ENCODE measurements around the gene POR. TPM values are rescaled to one million over a fixed set of nuclear protein-coding genes. Genes with fewer than 3 reads are reported as not detected.

The POR gene
- total RNA-seq, 1 donor from 2014 or later = 62.2 TPM

DNA sequence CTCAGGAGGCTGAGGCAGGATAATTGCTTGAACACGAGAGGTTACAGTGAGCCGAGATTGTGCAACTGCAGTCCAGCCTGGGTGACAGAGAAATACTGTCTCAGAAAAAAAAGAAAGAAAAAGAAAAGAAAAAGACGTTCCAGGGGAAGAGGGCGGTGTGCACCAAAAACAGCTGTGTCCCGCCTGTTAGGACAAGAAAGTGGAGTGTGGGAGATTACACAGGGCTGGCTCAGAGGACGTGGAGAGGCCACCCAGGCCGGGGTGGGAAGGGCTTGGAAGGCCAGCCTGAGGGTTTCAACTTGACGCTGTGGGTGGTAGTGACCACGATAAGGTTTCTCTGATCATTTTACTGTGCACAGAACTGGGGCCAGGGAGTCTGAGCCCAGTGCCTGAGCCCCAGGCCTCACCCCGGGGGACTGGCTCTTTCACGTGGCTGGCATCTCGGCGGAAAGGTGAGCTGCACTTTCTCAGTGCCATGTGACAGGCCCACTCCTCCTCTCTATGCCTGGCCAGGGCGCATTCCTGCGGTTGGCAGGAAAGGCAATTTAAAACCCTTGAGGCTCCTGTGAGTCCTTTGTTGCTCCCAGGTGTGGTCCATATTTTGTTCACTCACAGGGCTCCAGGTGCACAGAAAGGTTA is 22.2 kb upstream of the POR start:
- no peak overlapping the region for H3K27ac Mint-ChIP-seq (ENCODE audit: unreplicated experiment)
- DNase-seq (ENCODE audit: low spot score) = no peak
- H3K36me3 Mint-ChIP-seq (ENCODE audit: low read depth) = peaks cover 6% of the 10 kb centered on the region
- no peak overlapping the region for H3K4me3 Mint-ChIP-seq (ENCODE audit: unreplicated experiment)
- H3K27me3 Mint-ChIP-seq (ENCODE audit: low read depth) = no peaks in the 10 kb centered on the region
- H3K9me3 Mint-ChIP-seq (ENCODE audit: low read depth) = no peaks in the 10 kb centered on the region
- TF ChIP-seq, protein P1, sequence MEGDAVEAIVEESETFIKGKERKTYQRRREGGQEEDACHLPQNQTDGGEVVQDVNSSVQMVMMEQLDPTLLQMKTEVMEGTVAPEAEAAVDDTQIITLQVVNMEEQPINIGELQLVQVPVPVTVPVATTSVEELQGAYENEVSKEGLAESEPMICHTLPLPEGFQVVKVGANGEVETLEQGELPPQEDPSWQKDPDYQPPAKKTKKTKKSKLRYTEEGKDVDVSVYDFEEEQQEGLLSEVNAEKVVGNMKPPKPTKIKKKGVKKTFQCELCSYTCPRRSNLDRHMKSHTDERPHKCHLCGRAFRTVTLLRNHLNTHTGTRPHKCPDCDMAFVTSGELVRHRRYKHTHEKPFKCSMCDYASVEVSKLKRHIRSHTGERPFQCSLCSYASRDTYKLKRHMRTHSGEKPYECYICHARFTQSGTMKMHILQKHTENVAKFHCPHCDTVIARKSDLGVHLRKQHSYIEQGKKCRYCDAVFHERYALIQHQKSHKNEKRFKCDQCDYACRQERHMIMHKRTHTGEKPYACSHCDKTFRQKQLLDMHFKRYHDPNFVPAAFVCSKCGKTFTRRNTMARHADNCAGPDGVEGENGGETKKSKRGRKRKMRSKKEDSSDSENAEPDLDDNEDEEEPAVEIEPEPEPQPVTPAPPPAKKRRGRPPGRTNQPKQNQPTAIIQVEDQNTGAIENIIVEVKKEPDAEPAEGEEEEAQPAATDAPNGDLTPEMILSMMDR (IDR thresholded peaks at IDR 0.05) = no peak
- peaks cover 15% of the 10 kb centered on the region for H3K4me1 Mint-ChIP-seq (ENCODE audit: low read depth)

DNA sequence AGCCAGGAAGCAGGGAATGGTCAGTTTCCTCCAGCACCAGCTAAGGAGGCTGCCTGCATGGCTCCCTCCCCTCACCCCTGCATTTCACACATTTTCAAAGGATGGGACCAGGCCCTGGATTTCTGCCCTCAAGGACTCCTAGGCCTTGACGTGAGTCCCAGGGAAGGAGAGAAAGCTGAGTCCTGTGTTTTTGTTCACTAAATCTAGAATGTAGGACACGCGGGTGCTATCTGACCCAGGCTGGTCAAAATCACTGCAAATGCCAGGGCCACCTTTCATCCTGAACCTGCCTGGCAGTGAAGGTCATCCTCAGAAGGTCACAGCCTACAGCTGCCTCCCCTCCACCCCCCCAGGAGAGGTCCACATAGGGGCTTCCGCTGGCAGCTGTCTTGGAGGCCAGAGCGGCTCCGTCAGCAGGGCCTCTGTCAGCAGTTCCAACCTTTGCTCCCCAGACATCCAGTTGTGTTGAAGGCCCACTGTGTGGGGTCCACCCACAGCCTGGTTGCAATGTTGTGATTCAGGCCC is 18.1 kb upstream of the POR start:
- H3K27ac Mint-ChIP-seq (ENCODE audit: unreplicated experiment) = no peak overlapping the region
- TF ChIP-seq, protein P1 (IDR thresholded peaks at IDR 0.05) = no peak
- H3K4me3 Mint-ChIP-seq (ENCODE audit: unreplicated experiment) = no peak overlapping the region
- no peaks in the 10 kb centered on the region for H3K9me3 Mint-ChIP-seq (ENCODE audit: low read depth)
- DNase-seq (ENCODE audit: low spot score) = no peak
- peaks cover 4% of the 10 kb centered on the region for H3K4me1 Mint-ChIP-seq (ENCODE audit: low read depth)
- H3K36me3 Mint-ChIP-seq (ENCODE audit: low read depth) = no peaks in the 10 kb centered on the region
- H3K27me3 Mint-ChIP-seq (ENCODE audit: low read depth) = no peaks in the 10 kb centered on the region

DNA sequence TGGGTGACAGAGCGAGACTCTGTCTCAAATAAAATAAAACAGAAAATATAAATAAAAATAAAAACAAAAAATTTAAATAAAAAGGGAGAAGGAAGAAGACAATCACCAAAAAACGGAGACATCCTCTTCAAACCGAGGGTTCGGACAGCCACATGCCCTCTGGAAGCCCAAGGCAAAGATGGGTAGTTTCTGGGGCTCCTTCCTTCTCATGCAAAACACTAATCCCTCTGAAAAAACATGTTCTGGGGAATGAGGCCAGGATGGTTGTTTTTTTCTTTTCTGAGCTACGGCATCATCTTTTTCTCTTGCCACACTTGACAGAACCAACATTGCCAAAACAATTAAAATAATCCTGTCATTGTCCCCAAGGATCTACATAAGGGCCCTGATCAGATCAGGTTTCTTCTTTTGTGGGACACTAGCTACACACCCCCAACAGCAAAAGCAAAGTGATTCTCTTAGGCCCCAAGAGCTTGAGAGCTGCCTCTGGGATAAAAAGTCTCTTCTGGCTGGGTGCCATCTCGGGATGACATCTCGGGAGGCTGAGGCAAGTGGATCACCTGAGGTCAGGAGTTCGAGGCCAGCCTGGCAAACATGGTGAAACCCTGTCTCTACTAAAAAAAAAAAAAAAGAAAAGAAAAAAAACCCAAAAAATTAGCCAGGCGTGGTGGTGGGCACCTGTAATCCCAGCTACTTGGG is 14.2 kb upstream of the POR start:
- H3K4me1 Mint-ChIP-seq (ENCODE audit: low read depth) = peaks cover 1% of the 10 kb centered on the region
- no peak for DNase-seq (ENCODE audit: low spot score)
- TF ChIP-seq, protein P1 (IDR thresholded peaks at IDR 0.05) = no peak
- H3K36me3 Mint-ChIP-seq (ENCODE audit: low read depth) = no peaks in the 10 kb centered on the region
- H3K4me3 Mint-ChIP-seq (ENCODE audit: unreplicated experiment) = no peak overlapping the region
- H3K27ac Mint-ChIP-seq (ENCODE audit: unreplicated experiment) = no peak overlapping the region
- no peaks in the 10 kb centered on the region for H3K9me3 Mint-ChIP-seq (ENCODE audit: low read depth)
- H3K27me3 Mint-ChIP-seq (ENCODE audit: low read depth) = no peaks in the 10 kb centered on the region

DNA sequence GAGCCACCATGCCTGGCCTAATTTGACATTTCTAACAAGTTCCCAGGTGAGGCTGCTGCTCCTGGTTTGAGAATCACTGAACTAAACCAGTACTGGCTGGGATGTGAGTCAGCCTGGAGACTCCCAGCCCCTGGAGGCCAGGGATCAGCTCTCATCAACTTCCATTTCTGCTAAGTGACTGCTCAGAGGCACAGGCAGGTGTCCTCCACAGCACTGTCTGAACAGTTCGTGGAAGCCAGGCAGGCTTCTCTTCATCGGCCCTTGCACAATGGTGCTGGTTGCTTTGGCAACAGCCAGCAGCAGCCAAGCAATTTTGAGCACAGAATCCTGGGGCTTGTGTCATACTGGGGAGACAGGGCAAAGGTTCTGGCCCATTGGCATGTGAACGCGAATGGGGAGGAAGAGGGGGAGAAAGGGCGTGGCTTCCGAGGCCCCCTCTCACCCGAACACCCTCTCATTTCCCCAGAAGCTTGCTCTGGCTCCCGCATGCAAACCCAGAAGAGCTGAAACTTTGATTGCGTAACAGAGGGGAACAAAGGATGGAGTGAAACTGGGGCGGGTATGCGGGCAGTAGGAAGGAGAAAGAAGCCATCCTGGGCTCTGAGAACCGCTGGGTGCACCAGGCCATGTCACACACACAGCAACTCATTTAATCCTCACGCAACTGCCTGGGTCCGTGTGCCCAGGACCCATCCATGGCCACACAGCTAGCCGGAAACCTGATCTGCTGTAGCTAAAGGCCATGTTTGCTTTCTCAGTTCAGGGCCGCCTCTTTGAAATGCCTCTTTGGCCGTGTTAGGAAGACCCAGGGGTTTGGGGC is 9.0 kb upstream of the POR start:
- Mint-ChIP-seq H3K9me3 (ENCODE audit: low read depth) (no peaks in the 10 kb centered on the region), H3K27ac (ENCODE audit: unreplicated experiment) (no peak overlapping the region), H3K4me1 (ENCODE audit: low read depth) (peaks cover 5% of the 10 kb centered on the region), H3K4me3 (ENCODE audit: unreplicated experiment) (no peak overlapping the region), H3K36me3 (ENCODE audit: low read depth) (no peaks in the 10 kb centered on the region), H3K27me3 (ENCODE audit: low read depth) (no peaks in the 10 kb centered on the region)
- no peak for DNase-seq (ENCODE audit: low spot score)
- TF ChIP-seq, protein P1 (IDR thresholded peaks at IDR 0.05) = no peak

Measured in chondrocyte (in vitro differentiated cells).